Stimulated activated CD4-positive, alpha-beta T cell treated with anti-CD3 and anti-CD28 coated beads, Interleukin-12 subunit alpha, Interleukin-12 subunit beta, amount 100 ng/mL, for 48 hours (primary cell): ENCODE data around the gene GTF3C2.
"Not testable (repeated sequence)": the region's sequence is repeated elsewhere in the genome, so short reads cannot be mapped to it uniquely, and the experiment has no call there.

Experiments
- DNase-seq, 3 donors: peaks; one replicate each; pipeline ENCODE4 v3.0.0-alpha.2; 2020; ENCODE audit warnings: low read depth in 2 of 3, low spot score in 1 of 3

The GTF3C2 gene

DNA sequence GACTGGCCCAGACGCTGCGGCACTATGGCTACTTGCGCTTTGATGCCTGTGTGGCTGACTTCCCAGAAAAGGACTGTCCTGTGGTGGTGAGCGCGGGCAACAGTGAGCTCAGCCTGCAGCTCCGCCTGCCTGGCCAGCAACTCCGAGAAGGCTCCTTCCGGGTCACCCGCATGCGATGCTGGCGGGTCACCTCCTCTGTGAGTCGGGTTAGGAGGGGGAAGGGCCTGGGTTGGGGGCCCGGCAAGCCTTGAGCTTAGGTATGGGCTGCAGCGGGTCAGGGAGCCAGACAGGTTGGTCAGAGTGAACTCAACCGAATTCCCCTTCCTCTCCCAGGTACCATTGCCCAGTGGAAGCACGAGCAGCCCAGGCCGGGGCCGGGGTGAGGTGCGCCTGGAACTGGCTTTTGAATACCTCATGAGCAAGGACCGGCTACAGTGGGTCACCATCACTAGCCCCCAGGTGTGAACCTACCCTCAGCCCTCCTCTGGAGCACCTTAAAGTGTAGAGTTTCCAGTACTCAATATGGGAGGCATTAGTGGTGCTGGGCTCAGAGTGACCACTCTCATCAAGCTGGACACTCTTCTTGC is 19.0 kb upstream of the GTF3C2 start:
- no peak for DNase-seq

DNA sequence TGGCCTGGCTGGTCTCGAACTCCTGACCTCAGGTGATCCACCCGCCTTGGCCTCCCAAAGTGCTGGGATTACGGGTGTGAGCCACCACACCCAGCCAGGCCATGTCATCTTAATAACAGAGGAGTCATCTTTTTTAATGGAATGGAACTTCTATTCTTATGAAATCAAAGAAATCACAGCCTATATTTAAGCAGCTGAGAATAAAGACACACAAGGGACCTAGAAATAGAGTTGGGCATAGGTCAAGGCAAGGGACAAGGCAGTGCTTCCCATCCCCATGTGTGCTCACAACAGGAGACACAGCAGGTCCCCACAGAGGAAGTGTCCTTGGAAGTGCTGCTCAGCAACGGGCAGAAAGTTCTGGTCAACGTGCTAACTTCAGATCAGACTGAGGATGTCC is 17.0 kb upstream of the GTF3C2 start:
- no peak for DNase-seq

DNA sequence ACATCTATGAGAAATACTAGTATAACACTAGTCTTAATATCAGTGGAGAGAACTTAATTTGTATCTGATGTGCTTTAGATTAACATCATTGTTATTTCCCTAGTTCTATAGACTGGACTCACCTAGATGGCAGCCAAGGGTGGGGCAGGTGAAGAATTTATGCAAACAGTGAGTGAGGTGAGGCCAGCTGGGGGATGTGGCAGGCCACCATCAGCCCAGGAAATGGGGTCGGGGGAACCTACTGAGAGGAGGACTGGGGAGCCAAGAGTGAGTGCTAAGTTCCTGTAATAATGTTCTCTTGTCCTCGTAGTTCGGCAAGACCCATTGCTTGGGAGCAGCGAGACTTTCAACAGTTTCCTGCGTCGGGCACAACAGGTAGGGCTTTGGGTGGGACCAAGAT is 16.4 kb upstream of the GTF3C2 start:
- DNase-seq = no peak

DNA sequence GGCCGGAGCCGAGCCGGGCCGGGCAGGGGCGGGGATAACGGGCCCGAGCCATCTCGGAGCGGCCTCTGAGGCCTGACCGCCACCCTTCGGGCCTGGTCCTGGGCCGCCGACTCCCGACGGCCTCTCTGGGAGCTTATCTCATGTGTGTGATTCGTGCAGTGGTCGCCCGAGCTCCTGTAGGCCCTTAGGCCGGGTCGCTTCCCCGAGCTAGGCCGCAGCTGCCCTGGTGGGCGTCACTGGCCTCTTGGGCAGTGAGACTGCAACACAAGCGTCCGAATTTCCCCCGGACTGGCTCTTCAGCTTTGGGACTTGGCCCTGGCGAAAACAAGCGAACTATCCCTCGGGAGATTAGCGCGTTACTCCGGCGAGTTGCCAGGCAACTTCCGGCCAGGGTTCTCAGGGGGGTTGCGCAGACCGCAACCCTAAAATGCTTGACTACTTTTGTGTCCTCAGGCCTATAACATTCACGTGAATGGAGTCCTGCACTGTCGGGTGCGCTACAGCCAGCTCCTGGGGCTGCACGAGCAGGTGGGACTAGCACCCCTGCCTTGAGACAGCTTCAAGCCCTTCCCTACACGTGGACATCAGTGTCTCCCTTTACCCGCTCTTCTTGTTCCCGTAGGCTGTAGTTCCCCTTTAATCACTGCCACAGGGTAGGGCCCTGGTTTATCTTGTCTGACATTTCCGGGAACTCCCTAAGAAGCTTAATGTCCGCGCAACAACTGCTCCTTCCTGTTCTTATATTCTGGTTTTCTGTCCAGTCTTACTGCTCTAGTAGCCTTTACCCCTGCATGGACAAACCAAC is 14.5 kb upstream of the GTF3C2 start:
- DNase-seq = peak in 2 of 3 donors; percentile 11 to 13

DNA sequence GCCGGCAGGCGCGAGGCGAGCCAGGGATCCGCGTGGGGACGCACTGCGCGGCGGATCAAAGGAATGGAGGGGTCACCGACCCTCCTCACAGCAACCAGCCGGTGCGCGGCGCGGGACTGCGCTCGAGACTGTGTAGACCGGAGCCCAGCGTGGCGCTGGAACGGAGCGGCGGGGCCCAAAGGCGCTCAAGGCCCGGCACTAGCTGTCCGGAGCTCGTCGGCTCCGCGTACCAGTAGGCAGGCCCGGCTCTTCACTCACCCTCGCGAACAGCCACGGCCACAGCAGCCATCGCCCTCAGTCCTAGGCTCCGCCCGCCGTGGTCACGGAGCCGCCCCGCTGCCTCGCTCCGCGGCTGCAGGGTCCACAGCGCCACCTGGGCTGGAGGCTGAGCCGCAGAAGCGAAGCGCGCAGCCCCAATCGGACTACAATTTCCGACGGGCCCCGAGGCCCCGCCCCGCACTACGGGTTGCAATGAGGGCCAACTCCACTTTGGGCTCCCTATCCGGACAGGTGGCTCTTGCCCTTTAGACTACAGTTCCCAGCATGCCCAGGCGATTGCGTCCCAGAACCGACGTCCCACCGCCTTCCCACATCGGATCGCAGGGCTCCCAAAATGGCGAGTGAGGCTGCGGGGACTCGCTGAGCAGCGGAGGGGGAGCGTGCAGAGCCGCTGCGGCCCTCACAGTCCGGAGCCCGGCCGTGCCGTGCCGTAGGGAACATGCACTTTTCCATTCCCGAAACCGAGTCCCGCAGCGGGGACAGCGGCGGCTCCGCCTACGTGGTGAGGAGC is 13.7 kb upstream of the GTF3C2 start, which contains the start of the genes EIF2B4 and SNX17:
EIF2B4 (minus strand) TSS at position 313 of the 790 bp plus-strand sequence; CDS start at position 289, 24 bp downstream.
SNX17 (plus strand) TSS at position 591 of the 790 bp plus-strand sequence; CDS start at position 719, 128 bp downstream.
- DNase-seq = peak; percentile 99

DNA sequence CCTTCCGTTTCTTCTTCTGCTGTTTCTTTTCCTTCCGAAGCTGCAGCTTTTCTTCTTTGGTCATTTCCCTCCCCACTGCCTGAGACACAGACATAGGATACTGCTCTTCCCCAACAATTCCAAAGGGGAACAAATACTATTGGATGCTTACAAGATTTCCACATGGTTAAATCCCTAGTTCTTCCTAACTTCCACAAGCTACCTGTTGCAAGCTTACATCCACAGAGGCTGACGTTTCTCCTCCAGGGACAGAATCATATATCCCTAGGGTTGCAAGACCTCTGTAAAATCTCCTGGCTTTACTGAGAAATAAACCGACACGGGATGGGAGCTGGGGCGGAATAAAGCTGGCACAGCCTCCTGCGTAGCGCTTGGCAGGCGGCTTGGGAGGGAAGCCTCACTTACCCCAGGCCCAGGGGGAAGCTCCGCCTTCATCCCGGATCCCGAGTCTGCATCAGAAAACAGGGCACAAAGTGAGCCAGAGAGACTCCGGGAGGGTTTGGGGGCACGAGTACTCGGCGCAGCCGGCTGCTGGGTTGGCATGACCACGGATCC is 13.0 kb upstream of the GTF3C2 start:
- DNase-seq = peak in 1 of 3 donors; percentile 21

DNA sequence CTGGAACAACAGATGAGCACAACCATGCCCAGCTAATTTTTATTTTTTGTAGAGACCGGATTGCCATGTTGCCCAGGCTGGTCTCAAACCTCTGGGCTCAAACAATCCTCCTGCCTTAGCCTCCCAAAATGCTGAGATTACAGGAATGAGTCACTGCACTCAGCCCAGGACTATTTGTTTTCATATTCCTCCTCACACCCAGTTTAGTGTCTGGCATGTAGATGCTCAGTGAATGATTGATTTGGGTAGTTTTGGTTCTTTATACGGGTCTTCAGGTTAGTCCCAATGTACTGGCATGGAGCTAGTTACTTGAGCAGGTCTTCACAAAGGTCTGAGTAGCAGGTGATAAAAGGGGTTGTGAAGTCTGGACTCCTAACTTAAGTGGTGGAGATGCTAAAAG is 7.4 kb upstream of the GTF3C2 start:
- no peak for DNase-seq

DNA sequence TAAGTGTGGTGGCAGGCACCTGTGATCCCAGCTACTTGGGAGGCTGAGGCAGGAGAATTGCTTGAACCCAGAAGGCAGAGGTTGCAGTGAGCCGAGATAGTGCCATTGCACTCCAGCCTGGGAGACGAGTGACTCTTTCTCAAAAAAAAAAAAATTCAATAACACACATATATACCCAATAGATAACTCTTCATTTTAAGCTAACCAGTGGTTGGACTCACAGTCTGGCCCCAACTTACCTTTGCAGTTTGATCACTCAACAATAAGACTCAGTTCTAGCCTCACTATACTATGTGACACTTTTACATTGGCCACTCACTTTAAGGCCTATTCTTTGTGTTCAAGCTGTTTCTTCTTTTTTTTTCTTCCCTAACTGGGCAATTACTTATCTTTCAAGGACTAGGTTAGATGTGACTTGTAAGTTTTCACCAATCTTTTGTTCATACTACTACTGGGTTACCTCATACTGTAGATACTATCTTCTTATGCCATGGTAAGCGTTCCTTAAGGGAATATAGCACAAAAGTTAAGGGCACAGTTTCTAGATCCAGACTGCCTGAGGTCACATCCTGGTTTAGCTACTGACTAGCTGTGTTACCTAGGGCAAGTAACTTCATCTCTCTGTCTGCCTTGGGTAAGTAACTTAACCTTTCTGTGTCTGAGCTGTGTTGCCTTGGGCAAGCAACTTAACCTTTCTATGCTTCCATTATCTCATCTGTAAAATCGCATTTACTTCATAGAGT is 6.3 kb upstream of the GTF3C2 start:
- DNase-seq = no peak

DNA sequence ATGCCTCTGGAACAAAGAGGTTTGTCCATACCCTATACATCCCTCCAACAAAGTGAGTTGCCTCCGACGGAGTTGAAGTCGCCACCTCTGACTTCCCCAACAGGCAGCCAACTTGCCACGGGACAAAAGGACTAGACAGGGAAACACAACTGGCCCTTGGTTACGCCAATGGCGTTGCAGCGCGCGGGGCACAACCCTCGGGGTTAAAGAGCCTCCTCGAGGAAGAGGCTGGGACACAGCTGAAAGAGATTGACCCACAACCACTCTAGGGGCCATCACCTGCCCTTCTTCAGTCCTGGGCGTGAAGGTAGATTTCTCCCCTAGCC is 545 bp downstream of the GTF3C2 start:
- DNase-seq = peak in 2 of 3 donors; percentile 38 to 48

DNA sequence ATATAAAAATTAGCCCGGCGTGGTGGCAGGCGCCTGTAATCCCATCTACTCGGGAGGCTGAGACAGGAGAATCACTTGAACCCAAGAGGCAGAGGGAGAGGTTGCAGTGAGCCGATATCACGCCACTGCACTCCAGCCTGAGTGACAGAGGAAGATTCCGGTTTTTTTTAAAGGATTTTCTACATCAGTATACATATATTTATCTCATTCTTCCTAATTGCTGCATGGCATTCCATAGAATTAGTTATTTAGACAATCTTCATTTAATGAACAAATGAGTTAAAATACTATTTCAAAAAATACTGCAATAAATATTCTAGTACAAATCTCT is 2.0 kb downstream of the GTF3C2 start:
- no peak for DNase-seq

DNA sequence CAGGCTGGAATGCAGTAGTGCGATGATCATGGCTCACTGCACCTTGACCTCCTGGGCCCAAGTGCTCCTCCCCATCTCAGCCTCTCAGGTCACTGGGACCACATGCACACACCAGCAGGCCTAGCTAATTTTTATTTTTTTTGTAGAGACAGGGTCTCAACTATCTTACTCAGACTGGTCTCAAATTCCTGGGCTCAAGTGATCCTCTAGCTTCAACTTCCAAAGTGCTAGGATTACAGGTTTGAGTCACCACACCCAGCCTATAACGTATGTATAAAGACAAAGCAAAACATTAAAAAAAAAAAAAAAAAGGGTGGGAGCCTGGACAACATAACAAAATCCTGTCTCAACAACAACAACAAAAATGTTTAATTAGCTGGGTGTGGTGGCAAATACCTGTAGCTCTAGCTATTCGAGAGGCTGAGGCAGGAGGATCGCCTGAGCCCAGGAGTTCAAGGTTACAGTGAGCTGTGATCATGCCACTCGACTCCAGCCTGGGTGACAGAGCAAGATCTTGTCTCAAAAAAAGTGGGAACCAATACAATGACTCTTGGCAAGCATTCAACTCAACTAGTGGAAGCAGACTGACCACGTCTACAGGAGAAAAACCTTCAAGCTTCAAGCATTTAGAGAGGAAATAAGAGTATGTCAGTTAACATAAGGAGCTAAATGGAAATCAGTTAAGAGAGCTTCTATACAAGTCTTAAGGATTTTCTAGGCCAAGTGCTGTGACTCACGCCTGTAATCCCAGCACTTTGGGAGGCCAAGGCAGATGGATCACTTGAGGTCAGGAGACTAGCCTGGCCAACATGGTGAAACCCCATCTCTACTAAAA is 2.6 kb downstream of the GTF3C2 start:
- no peak for DNase-seq

DNA sequence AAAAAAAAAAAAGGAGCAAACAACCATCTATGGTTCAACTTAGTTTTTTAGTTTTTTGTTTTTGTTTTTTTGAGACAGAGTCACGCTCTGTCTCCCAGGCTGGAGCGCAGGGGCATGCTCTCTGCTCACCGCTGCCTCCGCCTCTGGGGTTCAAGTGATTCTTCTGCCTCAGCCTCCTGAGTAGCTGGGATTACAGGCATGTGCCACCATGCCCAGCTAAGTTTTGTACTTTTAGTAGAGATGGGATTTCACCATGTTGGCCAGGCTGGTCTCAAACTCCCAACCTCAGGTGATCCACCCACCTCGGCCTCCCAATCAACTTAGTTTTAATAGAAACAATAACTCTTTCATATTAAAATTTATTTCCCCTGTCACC is 3.2 kb downstream of the GTF3C2 start:
- DNase-seq = not testable (repeated sequence)

DNA sequence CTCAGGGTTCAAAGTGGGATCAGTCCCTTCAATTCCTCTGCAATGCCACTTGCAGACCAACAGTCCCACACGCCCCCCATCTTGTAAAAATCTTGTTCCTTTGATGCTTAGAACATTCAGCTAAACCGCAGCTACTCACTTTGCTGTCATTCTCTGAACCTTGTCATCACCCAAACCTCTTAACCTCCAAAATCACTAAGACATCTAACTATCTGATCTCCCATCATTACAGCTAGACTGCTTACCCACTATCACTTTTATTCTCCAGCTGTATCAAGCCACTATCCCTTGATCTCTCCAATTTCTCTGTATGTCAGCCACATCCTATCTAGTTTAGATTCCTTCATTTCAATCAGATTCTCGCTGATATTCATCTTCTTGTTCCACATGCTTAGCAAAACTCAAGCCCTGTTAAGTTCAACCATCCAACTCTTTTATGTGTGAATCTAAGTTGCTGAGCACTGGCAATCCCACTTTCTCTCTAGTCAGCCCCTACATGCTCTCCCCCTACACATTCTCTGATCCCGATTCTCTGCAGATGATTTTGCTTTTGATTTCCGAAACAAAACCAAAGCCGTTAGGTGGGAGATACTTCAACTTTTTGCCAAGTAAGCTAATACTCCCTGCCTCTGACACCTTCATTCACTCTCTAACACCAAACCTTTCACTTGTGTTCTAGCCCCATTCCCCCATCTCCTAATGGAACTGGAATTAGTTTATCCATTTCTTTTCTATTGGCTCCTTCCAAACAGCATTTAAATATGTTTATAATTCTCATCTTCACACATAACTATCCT is 4.6 kb downstream of the GTF3C2 start:
- DNase-seq = peak in 1 of 3 donors; percentile 17

DNA sequence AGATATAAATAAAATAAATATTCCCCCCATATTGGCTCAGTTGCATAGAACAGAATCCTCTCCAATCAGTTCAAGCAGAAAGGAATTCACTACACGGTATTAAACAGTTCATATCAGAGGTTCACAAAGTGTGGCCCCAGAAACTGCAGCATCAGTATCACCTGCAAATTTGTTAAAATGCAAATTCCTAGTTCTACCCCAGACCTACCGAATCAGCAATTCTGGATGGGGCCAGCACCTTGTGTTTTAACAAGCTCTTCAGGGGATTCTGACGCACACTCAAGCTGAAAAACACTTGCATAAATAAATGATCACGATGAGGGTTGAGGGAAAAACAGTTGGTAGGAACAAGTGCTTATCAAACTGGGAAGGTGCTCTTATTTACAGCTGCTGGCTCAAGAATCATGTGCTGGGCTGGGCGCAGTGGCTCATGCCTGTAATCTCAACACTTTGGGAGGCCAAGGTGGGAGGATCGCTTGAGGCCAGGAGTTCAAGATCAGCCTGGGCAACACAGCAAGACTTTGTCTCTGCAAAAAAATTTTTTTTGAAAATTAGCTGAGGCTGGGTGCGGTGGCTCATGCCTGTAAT is 6.4 kb downstream of the GTF3C2 start:
- DNase-seq = no peak

DNA sequence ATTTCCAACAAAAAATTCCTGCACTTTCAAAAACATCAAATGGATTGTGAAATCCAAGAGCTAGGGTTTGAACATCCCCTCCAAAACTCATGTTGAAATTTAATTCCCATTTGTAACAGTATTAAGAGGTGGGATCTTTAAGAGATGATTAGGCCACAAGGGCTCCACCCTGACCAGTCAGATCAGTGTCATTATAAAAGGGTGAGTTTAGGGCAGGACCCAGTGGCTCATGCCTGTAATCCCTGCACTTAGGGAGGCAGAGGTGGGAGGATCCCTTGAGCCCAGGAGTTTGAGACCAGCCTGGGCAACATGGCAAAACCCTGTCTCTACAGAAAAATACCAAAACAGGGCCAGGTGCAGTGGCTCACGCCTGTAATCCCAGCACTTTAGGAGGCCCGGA is 8.9 kb downstream of the GTF3C2 start:
- no peak for DNase-seq

DNA sequence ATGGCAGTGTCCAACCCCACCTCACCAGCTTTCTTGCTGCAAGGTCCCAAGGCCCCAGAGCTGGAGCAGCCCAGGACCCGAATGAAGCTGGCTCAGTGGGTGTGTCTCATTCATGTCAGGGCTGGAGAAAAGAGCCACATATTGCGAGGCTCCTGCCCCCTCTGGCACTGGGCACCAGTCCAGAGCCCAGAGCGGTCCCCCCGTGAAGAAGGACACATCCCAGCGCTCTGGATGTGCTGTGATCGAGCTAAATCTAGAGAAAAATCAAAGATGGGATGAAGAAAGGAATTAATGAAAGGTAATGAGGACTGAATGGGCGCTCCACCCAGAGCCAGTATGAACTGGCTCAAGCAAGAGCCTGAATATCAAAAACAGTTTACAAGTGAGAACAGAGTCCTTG is 20.4 kb downstream of the GTF3C2 start:
- no peak for DNase-seq

DNA sequence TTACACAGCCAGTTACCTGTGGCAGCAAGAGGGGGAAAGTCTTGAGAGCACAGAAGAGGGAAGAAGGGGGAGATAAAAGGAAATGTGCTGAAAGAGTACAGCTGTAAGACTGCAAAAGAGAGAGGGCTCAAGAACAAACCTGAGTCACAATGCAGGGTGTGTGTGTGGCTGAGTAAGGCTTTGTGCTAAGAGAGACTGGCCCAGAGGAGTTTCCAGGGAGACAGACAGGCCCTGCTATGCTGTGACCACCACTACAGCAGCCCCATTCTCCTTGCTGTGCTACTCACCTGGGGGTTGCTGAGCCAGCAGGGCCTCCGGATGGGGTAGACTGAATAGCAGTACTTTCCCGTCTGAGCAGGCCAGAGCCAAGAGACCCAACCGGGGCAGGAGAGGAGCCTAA is 21.3 kb downstream of the GTF3C2 start:
- DNase-seq = no peak

DNA sequence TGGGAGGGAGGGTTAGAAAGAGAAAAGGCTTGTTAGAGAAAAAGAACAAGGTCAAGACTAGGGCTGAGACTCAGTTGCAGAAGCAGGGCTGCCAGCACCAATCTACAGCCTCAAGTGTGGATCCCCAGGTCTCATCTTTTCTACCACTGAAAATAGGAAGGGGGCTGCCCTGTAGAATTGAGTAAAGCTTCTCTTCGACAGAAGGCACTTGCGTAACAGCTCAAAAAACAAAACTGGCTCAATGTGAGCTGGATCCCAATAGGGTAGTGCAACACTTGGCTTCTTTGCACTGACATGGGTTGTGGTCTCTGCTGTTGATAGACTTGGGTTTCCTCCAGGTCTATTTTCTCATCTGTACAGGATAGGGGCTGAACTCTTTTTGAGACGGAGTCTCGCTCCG is 31.8 kb downstream of the GTF3C2 start:
- no peak for DNase-seq
